Measurements from ENCODE around the gene LSMEM2. TPM values are rescaled to one million over a fixed set of nuclear protein-coding genes. Genes with fewer than 3 reads are reported as not detected.

Gene LSMEM2
- total RNA-seq, 1 experiment from 2014 or later, result not detected

- POLR2A ChIA-PET (ENCODE audit: low non-redundant PET), result no interaction called here
- H3K9me3 ChIP-seq (ENCODE audit: low read depth, low read length, poor library complexity, severe bottlenecking), result no peaks in the 10 kb centered on the region
- peaks cover 3% of the 10 kb centered on the region for H3K4me1 ChIP-seq (ENCODE audit: insufficient read depth, low read length, poor library complexity, severe bottlenecking)
- BruUV-seq (replicated peaks), result no TSS peak
- CTCF ChIA-PET, result interaction anchor here (0.6 kb wide), 3 partner anchors 15 to 83 kb away, joined by 6 to 9 read pairs (median 6); no protein-coding TSS in a partner anchor
- peak overlapping the region; percentile 99 for H3K27ac ChIP-seq (ENCODE audit: low read depth, low read length, poor library complexity, severe bottlenecking)
- intact Hi-C loops (cut with micrococcal nuclease; ENCODE audit: unreplicated experiment), result no loop called here
- DNase-seq (ENCODE audit: low spot score), result peak; percentile 64
- TF ChIP-seq CTCF (conservative IDR thresholded peaks at IDR 0.05; ENCODE audit: low read depth, low read length) (no peak), EZH2 (IDR thresholded peaks at IDR 0.05; ENCODE audit: borderline replicate concordance, low read depth, low read length, poor library complexity, severe bottlenecking) (no peak)
- H3K36me3 ChIP-seq (ENCODE audit: insufficient read depth, low read length, poor library complexity, severe bottlenecking), result no peaks in the 10 kb centered on the region
- H3K27me3 ChIP-seq (replicated peaks; ENCODE audit: insufficient read depth, low read depth, low read length, poor library complexity), result no peaks in the 10 kb centered on the region
- H3K4me3 ChIP-seq (ENCODE audit: low read depth, low read length, poor library complexity, severe bottlenecking), result peak overlapping the region; percentile 73
Measured at GRCh38 chr3:50320853-50321335, 42.0 kb downstream of the LSMEM2 start.

- peak overlapping the region; percentile 73 for H3K4me3 ChIP-seq (ENCODE audit: low read depth, low read length, poor library complexity, severe bottlenecking)
- intact Hi-C loops (cut with micrococcal nuclease; ENCODE audit: unreplicated experiment), result no loop called here
- BruUV-seq (replicated peaks), result no TSS peak
- H3K27me3 ChIP-seq (replicated peaks; ENCODE audit: insufficient read depth, low read depth, low read length, poor library complexity), result no peaks in the 10 kb centered on the region
- peaks cover 3% of the 10 kb centered on the region for H3K4me1 ChIP-seq (ENCODE audit: insufficient read depth, low read length, poor library complexity, severe bottlenecking)
- ChIA-PET CTCF (interaction anchor here (0.6 kb wide), 3 partner anchors 15 to 83 kb away, joined by 6 to 9 read pairs (median 6); no protein-coding TSS in a partner anchor), POLR2A (ENCODE audit: low non-redundant PET) (no interaction called here)
- H3K27ac ChIP-seq (ENCODE audit: low read depth, low read length, poor library complexity, severe bottlenecking), result peak overlapping the region; percentile 99
- TF ChIP-seq EZH2 (IDR thresholded peaks at IDR 0.05; ENCODE audit: borderline replicate concordance, low read depth, low read length, poor library complexity, severe bottlenecking), result no peak
- peak; percentile 47 for TF ChIP-seq CTCF (conservative IDR thresholded peaks at IDR 0.05; ENCODE audit: low read depth, low read length)
- H3K36me3 ChIP-seq (ENCODE audit: insufficient read depth, low read length, poor library complexity, severe bottlenecking), result no peaks in the 10 kb centered on the region
- no peaks in the 10 kb centered on the region for H3K9me3 ChIP-seq (ENCODE audit: low read depth, low read length, poor library complexity, severe bottlenecking)
- peak; percentile 86 for DNase-seq (ENCODE audit: low spot score)
Measured at GRCh38 chr3:50321336-50322114, 42.6 kb downstream of the LSMEM2 start.

- ChIA-PET CTCF (no interaction called here), POLR2A (ENCODE audit: low non-redundant PET) (no interaction called here)
- Histone ChIP-seq H3K27me3 (replicated peaks; ENCODE audit: insufficient read depth, low read depth, low read length, poor library complexity) (no peaks in the 10 kb centered on the region), H3K36me3 (ENCODE audit: insufficient read depth, low read length, poor library complexity, severe bottlenecking) (no peaks in the 10 kb centered on the region), H3K4me1 (ENCODE audit: insufficient read depth, low read length, poor library complexity, severe bottlenecking) (peaks cover 3% of the 10 kb centered on the region), H3K27ac (ENCODE audit: low read depth, low read length, poor library complexity, severe bottlenecking) (peak overlapping the region; percentile 99), H3K9me3 (ENCODE audit: low read depth, low read length, poor library complexity, severe bottlenecking) (no peaks in the 10 kb centered on the region), H3K4me3 (ENCODE audit: low read depth, low read length, poor library complexity, severe bottlenecking) (peak overlapping the region; percentile 73)
- DNase-seq (ENCODE audit: low spot score), result no peak
- intact Hi-C loops (cut with micrococcal nuclease; ENCODE audit: unreplicated experiment), result no loop called here
- BruUV-seq (replicated peaks), result no TSS peak
- TF ChIP-seq CTCF (conservative IDR thresholded peaks at IDR 0.05; ENCODE audit: low read depth, low read length), result no peak
- TF ChIP-seq EZH2 (IDR thresholded peaks at IDR 0.05; ENCODE audit: borderline replicate concordance, low read depth, low read length, poor library complexity, severe bottlenecking), result no peak
Measured at GRCh38 chr3:50322115-50322385, 43.2 kb downstream of the LSMEM2 start.

Measured in A673 (cell line).